Breast epithelium (tissue), 3 donors: Measurements from ENCODE around the gene PSMB9.

Experiments
- POLR2A ChIP-seq: fragments of 450-650 bp; IDR thresholded peaks from one replicate; pipeline ENCODE4 v1.6.1; 2016; ENCODE audit warnings: antibody characterized with exemption, mild to moderate bottlenecking, moderate library complexity
- POLR2AphosphoS5 ChIP-seq, 3 donors: sonication (generic); formaldehyde crosslinking; IDR thresholded peaks; one replicate each; pipeline ENCODE4 v1.6.1; 2017; ENCODE audit warnings: antibody characterized with exemption in 3 of 3
- TF ChIP-seq, protein P1 (sequence below), 3 donors: fragments of 450-650 bp; IDR thresholded peaks; one replicate each; pipeline ENCODE4 v1.5.1; 2016 to 2017; ENCODE audit warnings: antibody characterized with exemption in 3 of 3, mild to moderate bottlenecking in 3 of 3, moderate library complexity in 3 of 3

DNA sequence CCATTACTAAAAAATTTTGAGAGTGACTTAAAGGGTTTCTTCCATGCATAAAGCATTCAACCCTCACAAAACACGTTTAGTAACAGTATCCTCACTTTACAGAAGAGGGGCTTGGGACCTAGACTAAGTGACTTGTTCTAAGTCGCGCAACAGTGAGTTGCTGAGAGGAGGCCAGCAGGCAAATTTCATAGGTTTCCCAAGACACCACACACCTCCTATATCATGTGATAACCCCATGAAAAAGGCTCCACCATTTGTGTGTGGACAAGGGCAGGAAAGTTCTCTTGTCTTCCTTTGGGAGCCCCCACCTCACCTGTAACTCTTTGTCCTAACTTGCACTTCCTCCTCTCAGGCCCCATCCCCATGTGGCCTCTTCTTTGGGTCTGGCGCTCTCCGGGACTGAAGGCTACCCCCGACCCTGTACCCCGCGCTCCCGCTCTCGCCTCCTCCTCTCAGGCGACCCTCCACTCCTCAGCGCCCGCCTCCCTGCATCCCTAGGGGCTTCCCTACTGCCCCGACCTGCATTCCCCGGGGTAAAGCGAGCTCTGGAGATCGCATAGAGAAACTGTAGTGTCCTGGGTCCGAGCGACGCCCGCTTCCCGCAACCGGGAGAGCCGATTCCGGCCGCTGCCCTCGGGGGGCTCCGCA is 10.5 kb upstream of the PSMB9 start:
- TF ChIP-seq POLR2A = no peak
- TF ChIP-seq, protein P1, sequence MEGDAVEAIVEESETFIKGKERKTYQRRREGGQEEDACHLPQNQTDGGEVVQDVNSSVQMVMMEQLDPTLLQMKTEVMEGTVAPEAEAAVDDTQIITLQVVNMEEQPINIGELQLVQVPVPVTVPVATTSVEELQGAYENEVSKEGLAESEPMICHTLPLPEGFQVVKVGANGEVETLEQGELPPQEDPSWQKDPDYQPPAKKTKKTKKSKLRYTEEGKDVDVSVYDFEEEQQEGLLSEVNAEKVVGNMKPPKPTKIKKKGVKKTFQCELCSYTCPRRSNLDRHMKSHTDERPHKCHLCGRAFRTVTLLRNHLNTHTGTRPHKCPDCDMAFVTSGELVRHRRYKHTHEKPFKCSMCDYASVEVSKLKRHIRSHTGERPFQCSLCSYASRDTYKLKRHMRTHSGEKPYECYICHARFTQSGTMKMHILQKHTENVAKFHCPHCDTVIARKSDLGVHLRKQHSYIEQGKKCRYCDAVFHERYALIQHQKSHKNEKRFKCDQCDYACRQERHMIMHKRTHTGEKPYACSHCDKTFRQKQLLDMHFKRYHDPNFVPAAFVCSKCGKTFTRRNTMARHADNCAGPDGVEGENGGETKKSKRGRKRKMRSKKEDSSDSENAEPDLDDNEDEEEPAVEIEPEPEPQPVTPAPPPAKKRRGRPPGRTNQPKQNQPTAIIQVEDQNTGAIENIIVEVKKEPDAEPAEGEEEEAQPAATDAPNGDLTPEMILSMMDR (IDR thresholded peaks at IDR 0.05) = no peak
- no peak for TF ChIP-seq POLR2AphosphoS5 (IDR thresholded peaks at IDR 0.05)
